Mucosa of stomach (tissue), 1 donor: Measurements from ENCODE around the gene AKT1S1.

Experiments
- H3K27me3 ChIP-seq: one replicate; pipeline ENCODE4 v1.7.0; 2013; ENCODE audit warnings: mild to moderate bottlenecking, low read length; ENCODE audit not compliant: control insufficient read depth, insufficient read depth
- H3K36me3 ChIP-seq: one replicate; pipeline ENCODE4 v1.7.0; 2013; ENCODE audit warnings: low read length; ENCODE audit not compliant: control insufficient read depth, insufficient read depth
- H3K4me1 ChIP-seq: one replicate; pipeline ENCODE4 v1.7.0; 2013; ENCODE audit warnings: mild to moderate bottlenecking, low read length; ENCODE audit not compliant: control insufficient read depth, insufficient read depth
- H3K4me3 ChIP-seq: one replicate; pipeline ENCODE4 v1.7.0; 2013; ENCODE audit warnings: low read length
- H3K9ac ChIP-seq: one replicate; pipeline ENCODE4 v1.7.0; 2013; ENCODE audit warnings: mild to moderate bottlenecking, low read length, moderate library complexity
- H3K9me3 ChIP-seq: one replicate; pipeline ENCODE4 v1.7.0; 2013; ENCODE audit warnings: mild to moderate bottlenecking, low read length, moderate library complexity; ENCODE audit not compliant: control insufficient read depth
- donor health status: Pancreatic carcinoma.

AKT1S1 gene

GRCh38 chr19:49915271-49915670 lies 38.1 kb upstream of the AKT1S1 start:
- Histone ChIP-seq H3K9me3 (no peaks in the 10 kb centered on the region), H3K9ac (no peak overlapping the region), H3K4me3 (no peak overlapping the region), H3K27me3 (no peaks in the 10 kb centered on the region), H3K4me1 (peaks cover 3% of the 10 kb centered on the region), H3K36me3 (peaks cover 8% of the 10 kb centered on the region)

GRCh38 chr19:49913720-49914119 lies 36.6 kb upstream of the AKT1S1 start:
- Histone ChIP-seq H3K9me3 (no peaks in the 10 kb centered on the region), H3K9ac (no peak overlapping the region), H3K4me3 (no peak overlapping the region), H3K27me3 (no peaks in the 10 kb centered on the region), H3K4me1 (peaks cover 3% of the 10 kb centered on the region), H3K36me3 (peaks cover 8% of the 10 kb centered on the region)

- H3K9me3 ChIP-seq, result no peaks in the 10 kb centered on the region
- H3K4me3 ChIP-seq, result no peak overlapping the region
- H3K9ac ChIP-seq, result no peak overlapping the region
- peaks cover 3% of the 10 kb centered on the region for H3K4me1 ChIP-seq
- peaks cover 8% of the 10 kb centered on the region for H3K36me3 ChIP-seq
- H3K27me3 ChIP-seq, result no peaks in the 10 kb centered on the region
These were observed 36.0 kb upstream of the AKT1S1 start for GRCh38 chr19:49912965-49913685.

- Histone ChIP-seq H3K9ac (no peak overlapping the region), H3K36me3 (peaks cover 8% of the 10 kb centered on the region), H3K9me3 (no peaks in the 10 kb centered on the region), H3K4me1 (peaks cover 3% of the 10 kb centered on the region), H3K27me3 (no peaks in the 10 kb centered on the region), H3K4me3 (no peak overlapping the region)
These were observed 34.4 kb upstream of the AKT1S1 start for GRCh38 chr19:49911381-49912145.

GRCh38 chr19:49910179-49910578 lies 33.0 kb upstream of the AKT1S1 start:
- Histone ChIP-seq H3K9ac (no peak overlapping the region), H3K4me1 (peaks cover 3% of the 10 kb centered on the region), H3K4me3 (no peak overlapping the region), H3K36me3 (peaks cover 8% of the 10 kb centered on the region), H3K27me3 (no peaks in the 10 kb centered on the region), H3K9me3 (no peaks in the 10 kb centered on the region)

- H3K36me3 ChIP-seq, result peaks cover 8% of the 10 kb centered on the region
- H3K4me1 ChIP-seq, result peaks cover 3% of the 10 kb centered on the region
- H3K27me3 ChIP-seq, result no peaks in the 10 kb centered on the region
- no peak overlapping the region for H3K4me3 ChIP-seq
- no peaks in the 10 kb centered on the region for H3K9me3 ChIP-seq
- H3K9ac ChIP-seq, result no peak overlapping the region
These were observed 31.6 kb upstream of the AKT1S1 start for GRCh38 chr19:49908480-49909420.

GRCh38 chr19:49907745-49908446 lies 30.7 kb upstream of the AKT1S1 start:
- no peak overlapping the region for H3K9ac ChIP-seq
- H3K27me3 ChIP-seq, result no peaks in the 10 kb centered on the region
- no peak overlapping the region for H3K4me3 ChIP-seq
- peaks cover 3% of the 10 kb centered on the region for H3K36me3 ChIP-seq
- H3K9me3 ChIP-seq, result no peaks in the 10 kb centered on the region
- peaks cover 3% of the 10 kb centered on the region for H3K4me1 ChIP-seq

GRCh38 chr19:49906879-49907564 lies 29.9 kb upstream of the AKT1S1 start:
- H3K36me3 ChIP-seq, result no peaks in the 10 kb centered on the region
- peaks cover 3% of the 10 kb centered on the region for H3K4me1 ChIP-seq
- H3K27me3 ChIP-seq, result no peaks in the 10 kb centered on the region
- no peaks in the 10 kb centered on the region for H3K9me3 ChIP-seq
- no peak overlapping the region for H3K4me3 ChIP-seq
- H3K9ac ChIP-seq, result no peak overlapping the region

- Histone ChIP-seq H3K27me3 (no peaks in the 10 kb centered on the region), H3K9ac (no peak overlapping the region), H3K4me1 (no peaks in the 10 kb centered on the region), H3K9me3 (no peaks in the 10 kb centered on the region), H3K4me3 (no peak overlapping the region), H3K36me3 (no peaks in the 10 kb centered on the region)
These were observed 27.0 kb upstream of the AKT1S1 start for GRCh38 chr19:49904136-49904535.

- Histone ChIP-seq H3K36me3 (no peaks in the 10 kb centered on the region), H3K4me1 (peaks cover 6% of the 10 kb centered on the region), H3K9me3 (no peaks in the 10 kb centered on the region), H3K27me3 (peaks cover 3% of the 10 kb centered on the region), H3K4me3 (no peak within 1 kb of the TSS), H3K9ac (no peak within 1 kb of the TSS)
These were observed 19.9 kb upstream of the AKT1S1 start, which contains the start of gene IL4I1 for GRCh38 chr19:49896863-49897621. TSS of gene IL4I1 (minus strand) at chr19:49896887. CDS start at chr19:49896160, 727 bp downstream.
